ENCODE results near the gene MBD6.

- TF ChIP-seq EZH2 (IDR thresholded peaks at IDR 0.05; ENCODE audit: insufficient read depth, poor library complexity, severe bottlenecking) (no peak), EZH2phosphoT487 (IDR thresholded peaks at IDR 0.05; ENCODE audit: insufficient read depth, low read depth) (no peak)
Observed at GRCh38 chr12:57529831-57530230, 7.2 kb downstream of the MBD6 start.
